IPS DF 19.7 (cell line): ENCODE measurements around the gene KRT38.
"Not testable (repeated sequence)": the region's sequence is repeated elsewhere in the genome, so short reads cannot be mapped to it uniquely, and the experiment has no call there.

ENCODE experiments used
- DNase-seq: peaks from one replicate; pipeline ENCODE4 v3.0.0-alpha.2; 2013; ENCODE audit warnings: low read depth, low spot score

The KRT38 gene

GRCh38 chr17:41395611-41396010 lies 45.2 kb downstream of the KRT38 start:
- DNase-seq: no peak

- not testable (repeated sequence) for DNase-seq
Measured at GRCh38 chr17:41395044-41395443, 45.7 kb downstream of the KRT38 start.

GRCh38 chr17:41394254-41394996 lies 46.4 kb downstream of the KRT38 start:
- no peak for DNase-seq

GRCh38 chr17:41393826-41394225 lies 47.0 kb downstream of the KRT38 start:
- DNase-seq: no peak

- no peak for DNase-seq
Measured at GRCh38 chr17:41393294-41393693, 47.5 kb downstream of the KRT38 start.

- DNase-seq: no peak
Measured at GRCh38 chr17:41392278-41392677, 48.5 kb downstream of the KRT38 start.

- DNase-seq: no peak
Measured at GRCh38 chr17:41391535-41391934, 49.2 kb downstream of the KRT38 start.

GRCh38 chr17:41390411-41390938 lies 50.3 kb downstream of the KRT38 start:
- DNase-seq: no peak

GRCh38 chr17:41387670-41388069 lies 53.1 kb downstream of the KRT38 start:
- DNase-seq: no peak

- DNase-seq: no peak
Measured at GRCh38 chr17:41386227-41386626, 54.6 kb downstream of the KRT38 start.
